Activated naive CD4-positive, alpha-beta T cell treated with anti-CD3 and anti-CD28 coated beads, Interleukin-2, amount 10 ng/mL, durations not matched to agents 7 days and 5 days (primary cell): ENCODE data around the gene SPTLC1.

Source experiments
- CTCF ChIA-PET: fragments of 350-600 bp; sonication (Branson Sonifier 250); formaldehyde crosslinking; loops from one replicate; lab custom pipeline; 2021; ENCODE audit warnings: antibody characterized with exemption; lab: Charles Lee
- DNase-seq: peaks from one replicate; pipeline ENCODE4 v3.0.0-alpha.2; 2020
- H3K27ac Mint-ChIP-seq: one replicate; pipeline ENCODE4 v1.8.0; 2021; ENCODE audit warnings: mild to moderate bottlenecking, moderate library complexity, mixed read lengths
- H3K27me3 Mint-ChIP-seq: one replicate; pipeline ENCODE4 v1.8.0; 2021; ENCODE audit warnings: mild to moderate bottlenecking, mixed read lengths
- H3K36me3 Mint-ChIP-seq: one replicate; pipeline ENCODE4 v1.8.0; 2021; ENCODE audit warnings: mixed read lengths
- H3K4me1 Mint-ChIP-seq: one replicate; pipeline ENCODE4 v1.8.0; 2021; ENCODE audit warnings: mixed read lengths
- H3K4me3 Mint-ChIP-seq: one replicate; pipeline ENCODE4 v1.8.0; 2021; ENCODE audit warnings: mild to moderate bottlenecking, moderate library complexity, mixed read lengths
- H3K9me3 Mint-ChIP-seq: one replicate; pipeline ENCODE4 v1.8.0; 2021; ENCODE audit warnings: mixed read lengths

Gene SPTLC1

DNA sequence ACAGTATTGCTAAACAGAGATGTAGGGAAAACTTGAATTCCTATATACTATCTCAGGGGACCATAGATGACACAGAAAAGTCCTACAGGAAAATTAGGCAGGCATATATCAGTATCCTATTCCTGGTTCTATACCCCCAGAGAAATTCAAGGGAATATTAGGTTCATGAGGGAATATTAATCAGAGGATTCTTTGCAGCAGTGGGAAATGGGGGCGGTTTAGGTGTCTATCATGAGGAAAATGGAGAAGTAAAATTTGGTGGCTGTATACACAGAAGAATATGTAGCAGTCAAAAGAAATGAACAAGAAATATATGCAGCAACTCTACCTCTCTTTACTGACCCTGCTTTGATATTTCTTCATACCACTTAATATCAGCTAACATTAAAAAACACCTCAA, 20.0 kb downstream of the SPTLC1 start:
- Mint-ChIP-seq H3K4me3 (no peak overlapping the region), H3K9me3 (peaks cover 3% of the 10 kb centered on the region), H3K27ac (peak overlapping the region; percentile 76), H3K36me3 (peaks cover 32% of the 10 kb centered on the region), H3K27me3 (no peaks in the 10 kb centered on the region), H3K4me1 (peaks cover 35% of the 10 kb centered on the region)
- CTCF ChIA-PET = no interaction called here
- DNase-seq = no peak

DNA sequence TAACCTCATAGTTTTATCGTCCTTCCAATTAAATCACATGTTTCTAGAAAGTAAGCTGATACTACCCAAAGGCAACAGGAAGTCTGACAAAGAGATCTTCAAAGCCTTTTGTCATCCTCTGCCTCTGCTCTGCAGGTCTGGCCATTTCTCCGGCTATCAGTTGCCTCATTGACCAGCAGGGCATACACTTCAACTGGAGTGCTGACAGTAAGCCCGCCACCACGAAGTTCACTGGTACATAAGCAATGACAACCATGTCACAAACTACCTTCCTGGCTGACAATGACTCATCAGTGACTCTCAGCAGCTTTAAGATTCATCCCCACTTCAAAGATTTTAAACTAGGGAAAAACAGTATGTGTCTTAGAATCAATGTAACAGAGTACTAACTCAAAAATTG, 20.6 kb downstream of the SPTLC1 start:
- peaks cover 35% of the 10 kb centered on the region for H3K4me1 Mint-ChIP-seq
- H3K27ac Mint-ChIP-seq = peak overlapping the region; percentile 76
- CTCF ChIA-PET = no interaction called here
- no peak overlapping the region for H3K4me3 Mint-ChIP-seq
- peaks cover 3% of the 10 kb centered on the region for H3K9me3 Mint-ChIP-seq
- H3K27me3 Mint-ChIP-seq = no peaks in the 10 kb centered on the region
- H3K36me3 Mint-ChIP-seq = peaks cover 33% of the 10 kb centered on the region
- peak; percentile 27 for DNase-seq

DNA sequence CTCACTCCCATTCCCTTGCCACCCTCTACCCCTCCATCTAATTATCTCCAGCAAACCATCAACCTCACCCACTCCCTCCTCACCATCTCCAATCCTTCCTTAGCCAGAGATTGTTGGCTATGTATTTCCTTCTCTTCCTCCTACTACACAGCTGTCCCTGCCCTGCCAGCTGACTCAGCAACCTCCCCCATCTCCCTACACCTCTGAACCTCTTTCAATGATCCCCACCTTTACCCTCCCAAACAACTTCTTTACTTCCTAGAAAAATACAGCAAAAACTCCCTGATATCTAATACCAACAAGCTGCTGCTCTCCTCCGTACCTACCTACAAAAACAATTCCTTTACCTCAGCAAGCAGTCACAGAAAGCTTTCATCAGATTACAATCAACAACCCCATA, 37.3 kb downstream of the SPTLC1 start:
- no peak overlapping the region for H3K4me3 Mint-ChIP-seq
- H3K9me3 Mint-ChIP-seq = no peaks in the 10 kb centered on the region
- CTCF ChIA-PET = no interaction called here
- no peak overlapping the region for H3K27ac Mint-ChIP-seq
- DNase-seq = no peak
- H3K27me3 Mint-ChIP-seq = no peaks in the 10 kb centered on the region
- peaks cover 22% of the 10 kb centered on the region for H3K36me3 Mint-ChIP-seq
- no peaks in the 10 kb centered on the region for H3K4me1 Mint-ChIP-seq

DNA sequence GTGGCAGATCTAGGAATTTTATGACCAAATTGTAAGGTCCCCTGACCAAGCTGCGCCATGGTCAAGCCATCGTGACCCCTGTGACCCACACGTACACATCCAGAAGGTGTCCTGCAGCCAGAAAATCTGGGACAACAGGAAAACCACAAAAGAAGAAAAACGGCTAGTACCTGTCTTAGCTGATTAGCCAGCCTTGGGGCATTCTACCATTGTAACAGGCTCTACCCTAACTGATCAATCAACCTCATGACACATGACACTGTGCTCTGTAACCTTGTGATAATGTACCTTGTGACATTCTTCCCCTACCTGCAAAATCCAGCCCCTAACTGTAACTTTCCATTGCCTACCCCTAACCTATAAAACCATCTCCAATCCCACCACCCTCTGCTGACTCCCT, 43.6 kb downstream of the SPTLC1 start:
- H3K4me3 Mint-ChIP-seq = no peak overlapping the region
- H3K27ac Mint-ChIP-seq = no peak overlapping the region
- no peak for DNase-seq
- H3K36me3 Mint-ChIP-seq = peaks cover 36% of the 10 kb centered on the region
- no peaks in the 10 kb centered on the region for H3K27me3 Mint-ChIP-seq
- no peaks in the 10 kb centered on the region for H3K4me1 Mint-ChIP-seq
- H3K9me3 Mint-ChIP-seq = no peaks in the 10 kb centered on the region
- CTCF ChIA-PET = no interaction called here

DNA sequence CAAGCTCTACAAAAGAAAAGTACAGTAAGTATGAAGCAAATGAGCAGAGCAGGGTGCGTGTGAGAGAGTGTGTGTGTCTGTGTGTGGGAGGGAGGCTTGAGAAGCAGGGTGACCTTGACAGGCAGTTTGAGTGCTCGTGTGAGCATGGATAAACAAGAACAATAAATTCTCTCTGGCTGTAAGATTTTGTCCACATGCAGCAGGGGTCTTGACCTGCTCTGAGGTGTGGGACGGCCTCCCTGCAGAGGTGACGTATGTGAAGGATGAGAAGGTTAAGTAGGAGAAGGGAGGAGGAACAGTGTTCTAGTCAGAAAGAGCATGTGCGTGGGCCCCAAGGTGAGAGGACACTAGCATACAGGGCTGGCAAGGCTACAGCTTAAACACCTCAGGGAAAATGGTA, 49.0 kb downstream of the SPTLC1 start:
- CTCF ChIA-PET = no interaction called here
- Mint-ChIP-seq H3K9me3 (peaks cover 20% of the 10 kb centered on the region), H3K4me3 (no peak overlapping the region), H3K27ac (no peak overlapping the region), H3K4me1 (no peaks in the 10 kb centered on the region), H3K36me3 (peaks cover 54% of the 10 kb centered on the region), H3K27me3 (no peaks in the 10 kb centered on the region)
- DNase-seq = no peak

DNA sequence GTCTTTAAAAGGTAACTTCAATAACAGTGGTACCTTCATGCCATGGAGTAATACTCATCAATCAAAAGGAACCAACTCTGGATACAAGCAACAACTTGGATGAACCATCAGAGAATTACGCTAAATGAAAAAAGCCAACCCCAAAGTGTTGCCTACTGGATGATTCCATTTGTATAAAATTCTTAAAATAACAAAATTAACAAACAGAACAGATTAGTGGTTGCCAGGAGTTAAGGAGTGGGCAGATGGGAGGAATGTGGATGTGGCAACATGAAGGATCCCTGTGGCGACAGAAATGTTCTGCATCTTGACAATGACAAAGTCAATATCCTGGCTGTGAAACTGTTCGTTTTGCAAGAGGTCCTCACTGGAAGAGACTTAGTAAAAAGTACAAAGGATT, 50.5 kb downstream of the SPTLC1 start:
- Mint-ChIP-seq H3K4me1 (no peaks in the 10 kb centered on the region), H3K36me3 (peaks cover 64% of the 10 kb centered on the region), H3K27ac (no peak overlapping the region), H3K27me3 (no peaks in the 10 kb centered on the region), H3K9me3 (peaks cover 29% of the 10 kb centered on the region), H3K4me3 (no peak overlapping the region)
- no peak for DNase-seq
- CTCF ChIA-PET = no interaction called here

DNA sequence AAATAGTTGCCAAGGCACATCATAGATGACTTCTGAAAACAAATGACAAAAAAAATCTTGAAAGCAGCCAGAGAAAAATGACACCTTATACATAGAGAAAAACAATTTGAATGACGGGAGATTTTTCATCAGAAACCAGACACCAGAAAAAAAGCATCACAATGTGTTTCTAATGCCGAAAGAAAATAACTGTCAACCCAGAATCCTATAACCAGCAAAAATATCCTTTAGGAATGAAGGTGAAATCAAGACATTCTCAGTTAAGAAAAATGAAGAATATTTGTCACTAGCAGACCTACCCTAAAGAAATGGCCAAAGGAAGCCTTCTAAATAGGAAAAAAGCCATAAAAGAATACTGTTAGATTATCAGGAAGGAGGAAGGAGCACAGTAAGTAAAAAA, 54.0 kb downstream of the SPTLC1 start:
- CTCF ChIA-PET = no interaction called here
- H3K36me3 Mint-ChIP-seq = peaks cover 72% of the 10 kb centered on the region
- no peak overlapping the region for H3K4me3 Mint-ChIP-seq
- DNase-seq = no peak
- no peak overlapping the region for H3K27ac Mint-ChIP-seq
- peaks cover 29% of the 10 kb centered on the region for H3K9me3 Mint-ChIP-seq
- H3K4me1 Mint-ChIP-seq = peaks cover 16% of the 10 kb centered on the region
- no peaks in the 10 kb centered on the region for H3K27me3 Mint-ChIP-seq

DNA sequence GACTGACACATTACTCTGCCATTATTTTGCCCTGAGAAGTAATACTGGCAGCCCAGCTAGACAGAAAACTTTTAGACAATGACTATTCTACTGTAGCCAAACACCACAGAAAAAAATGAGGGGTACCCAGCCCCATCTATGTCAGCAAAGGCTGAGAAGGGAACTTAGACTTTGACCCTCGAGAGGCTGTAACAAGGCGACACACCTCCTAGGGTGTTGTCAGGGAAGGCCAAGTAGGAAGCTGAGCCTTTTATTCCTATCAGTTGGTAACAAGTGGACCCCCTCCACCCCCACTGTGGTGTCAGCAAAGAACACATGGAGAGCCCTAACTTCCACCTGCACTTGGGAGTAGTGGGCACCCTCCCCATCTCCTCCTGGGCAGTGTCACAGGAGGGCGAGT, 55.6 kb downstream of the SPTLC1 start:
- H3K4me3 Mint-ChIP-seq = no peak overlapping the region

DNA sequence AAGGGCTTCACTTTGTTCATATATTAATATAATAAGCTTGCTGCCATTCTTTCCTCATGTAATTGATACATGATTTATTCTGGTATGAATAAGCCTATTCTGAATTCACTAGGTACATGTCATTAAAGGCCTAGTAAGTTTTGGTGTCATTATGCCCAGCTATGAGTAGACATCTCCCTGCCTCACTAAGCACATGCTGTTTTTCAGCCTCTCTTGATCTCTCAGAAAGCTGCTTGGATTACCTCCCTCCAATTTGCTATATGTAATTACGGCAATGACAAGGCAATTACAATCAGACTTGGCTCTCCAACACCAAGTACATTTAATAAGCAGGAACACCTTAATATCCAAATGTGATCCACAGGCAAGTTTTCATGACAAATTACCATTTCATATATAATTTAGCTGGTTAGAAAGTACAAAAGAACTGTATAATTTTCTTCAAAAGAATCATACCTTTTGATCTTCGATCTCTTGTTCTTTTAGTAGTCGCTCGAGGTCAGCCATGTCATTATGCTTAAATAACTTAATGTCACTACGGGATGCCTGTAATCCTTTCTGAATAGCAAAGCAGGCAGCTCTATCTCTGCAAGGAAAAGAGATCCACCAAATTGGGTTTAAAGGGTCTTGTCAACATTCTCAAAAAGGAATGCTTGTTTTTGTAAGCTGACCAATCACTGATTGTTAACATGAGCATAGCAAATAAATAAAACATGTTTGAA, 56.3 kb downstream of the SPTLC1 start:
- Mint-ChIP-seq H3K36me3 (peaks cover 75% of the 10 kb centered on the region), H3K9me3 (peaks cover 29% of the 10 kb centered on the region), H3K4me1 (peaks cover 16% of the 10 kb centered on the region), H3K27me3 (no peaks in the 10 kb centered on the region), H3K27ac (no peak overlapping the region), H3K4me3 (no peak overlapping the region)
- no peak for DNase-seq
- CTCF ChIA-PET = no interaction called here

More for the DNA sequence above, 55.6 kb downstream of the SPTLC1 start:
- Mint-ChIP-seq H3K27ac (no peak overlapping the region), H3K36me3 (peaks cover 72% of the 10 kb centered on the region), H3K4me1 (peaks cover 16% of the 10 kb centered on the region), H3K9me3 (peaks cover 29% of the 10 kb centered on the region), H3K27me3 (no peaks in the 10 kb centered on the region)
- no peak for DNase-seq
- CTCF ChIA-PET = no interaction called here

DNA sequence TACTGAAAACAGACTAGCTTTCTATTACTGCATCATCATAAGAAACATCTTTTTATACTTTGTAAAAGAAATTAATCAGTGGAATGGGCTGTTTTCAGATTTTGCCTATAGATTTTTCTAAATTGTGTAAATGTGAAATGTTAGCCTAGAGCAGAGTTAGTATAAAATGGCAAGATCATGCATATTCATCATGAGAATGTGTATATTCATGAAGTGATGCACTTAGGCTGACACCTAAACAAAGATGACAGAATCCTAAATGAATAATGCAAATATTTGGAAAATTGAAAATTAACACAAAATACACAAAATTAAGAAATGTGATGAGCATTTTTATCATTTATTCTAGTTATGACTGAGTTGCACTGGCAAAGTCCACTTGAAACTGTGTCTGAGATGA, 57.2 kb downstream of the SPTLC1 start:
- no peak overlapping the region for H3K27ac Mint-ChIP-seq
- H3K4me1 Mint-ChIP-seq = peaks cover 16% of the 10 kb centered on the region
- no peak for DNase-seq
- CTCF ChIA-PET = no interaction called here
- peaks cover 76% of the 10 kb centered on the region for H3K36me3 Mint-ChIP-seq
- no peak overlapping the region for H3K4me3 Mint-ChIP-seq
- peaks cover 23% of the 10 kb centered on the region for H3K9me3 Mint-ChIP-seq
- H3K27me3 Mint-ChIP-seq = no peaks in the 10 kb centered on the region

DNA sequence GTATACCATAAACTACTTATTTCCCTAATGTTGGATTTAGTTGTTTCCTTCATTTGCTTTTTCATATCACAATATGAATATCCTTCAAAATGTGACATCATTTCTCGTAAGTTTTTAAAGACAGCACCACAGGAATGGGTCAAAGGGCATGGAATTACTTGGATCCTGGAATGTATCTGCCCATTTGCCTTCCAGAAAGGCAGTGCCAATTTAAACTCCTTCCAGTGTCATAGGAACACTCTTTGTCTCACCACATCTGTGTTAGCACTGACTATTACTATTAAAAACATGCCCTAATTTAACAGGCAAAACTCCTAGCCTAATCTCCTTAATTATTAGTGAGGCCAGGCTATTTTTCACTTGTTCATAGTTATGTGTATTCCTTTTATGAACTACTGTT, 58.0 kb downstream of the SPTLC1 start:
- no peaks in the 10 kb centered on the region for H3K27me3 Mint-ChIP-seq

DNA sequence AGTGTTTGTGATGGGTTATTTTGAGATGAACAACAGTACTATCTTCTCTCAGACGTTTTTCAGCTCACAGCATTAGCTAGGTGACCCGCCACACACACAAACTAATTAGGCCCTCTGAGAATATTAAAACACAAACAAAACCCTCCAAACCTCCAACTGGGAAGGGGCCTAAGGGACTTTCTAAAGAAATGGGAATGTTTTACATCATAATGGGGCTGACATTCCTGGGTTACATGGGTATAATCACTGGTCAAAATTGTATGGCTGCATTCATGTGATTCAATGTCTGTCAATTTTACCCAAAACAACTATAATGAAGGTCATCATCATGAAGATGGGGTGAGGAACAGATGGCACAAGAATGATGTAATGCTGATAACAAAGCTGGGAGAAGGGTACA, 59.6 kb downstream of the SPTLC1 start:
- peaks cover 4% of the 10 kb centered on the region for H3K9me3 Mint-ChIP-seq
- peak overlapping the region; percentile 42 for H3K27ac Mint-ChIP-seq
- CTCF ChIA-PET = interaction anchor here (1.5 kb wide), 1 partner anchor 297 kb away, joined by 3 read pairs; no protein-coding TSS in a partner anchor
- peaks cover 16% of the 10 kb centered on the region for H3K4me1 Mint-ChIP-seq
- no peak for DNase-seq
- no peak overlapping the region for H3K4me3 Mint-ChIP-seq
- H3K36me3 Mint-ChIP-seq = peaks cover 68% of the 10 kb centered on the region
- H3K27me3 Mint-ChIP-seq = no peaks in the 10 kb centered on the region

More for the DNA sequence above, 58.0 kb downstream of the SPTLC1 start:
- no peak for DNase-seq
- Mint-ChIP-seq H3K9me3 (peaks cover 16% of the 10 kb centered on the region), H3K27ac (no peak overlapping the region), H3K4me3 (no peak overlapping the region), H3K4me1 (peaks cover 16% of the 10 kb centered on the region), H3K36me3 (peaks cover 73% of the 10 kb centered on the region)
- CTCF ChIA-PET = no interaction called here

DNA sequence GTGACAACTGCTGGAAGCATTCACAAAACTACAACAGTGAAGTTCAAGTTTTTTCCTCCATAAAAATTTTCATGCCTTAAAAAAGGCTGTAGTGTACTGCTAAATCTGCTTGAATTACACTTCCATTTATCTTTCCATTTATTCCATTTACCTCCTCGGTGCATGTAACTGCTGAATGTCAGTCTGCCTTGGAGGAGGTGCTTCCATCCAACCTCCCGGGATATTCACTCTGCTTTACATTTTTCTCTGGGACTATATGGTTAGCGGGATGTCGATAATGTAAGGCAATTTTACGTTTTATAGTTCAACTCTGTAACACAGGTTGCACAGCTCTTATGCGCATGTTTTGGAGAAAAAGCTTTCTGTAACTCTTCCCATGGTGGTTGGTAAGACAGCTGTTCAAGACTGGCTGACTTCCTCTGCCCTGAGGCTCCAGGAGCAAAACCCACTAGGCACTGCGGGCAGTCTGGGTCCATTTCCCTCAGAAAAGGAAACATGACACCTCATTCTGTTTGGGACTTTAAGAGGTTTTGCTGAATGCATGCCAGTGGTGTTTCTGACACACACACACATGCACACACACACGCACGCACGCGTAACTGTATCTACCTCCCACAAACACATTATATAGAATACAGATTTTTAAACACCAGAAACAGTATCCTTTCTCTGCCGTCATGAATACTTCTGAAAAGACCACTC, 66.1 kb downstream of the SPTLC1 start:
- H3K9me3 Mint-ChIP-seq = no peaks in the 10 kb centered on the region
- CTCF ChIA-PET = no interaction called here
- H3K36me3 Mint-ChIP-seq = peaks cover 66% of the 10 kb centered on the region
- H3K27me3 Mint-ChIP-seq = no peaks in the 10 kb centered on the region
- DNase-seq = no peak
- no peaks in the 10 kb centered on the region for H3K4me1 Mint-ChIP-seq
- H3K27ac Mint-ChIP-seq = no peak overlapping the region
- no peak overlapping the region for H3K4me3 Mint-ChIP-seq

DNA sequence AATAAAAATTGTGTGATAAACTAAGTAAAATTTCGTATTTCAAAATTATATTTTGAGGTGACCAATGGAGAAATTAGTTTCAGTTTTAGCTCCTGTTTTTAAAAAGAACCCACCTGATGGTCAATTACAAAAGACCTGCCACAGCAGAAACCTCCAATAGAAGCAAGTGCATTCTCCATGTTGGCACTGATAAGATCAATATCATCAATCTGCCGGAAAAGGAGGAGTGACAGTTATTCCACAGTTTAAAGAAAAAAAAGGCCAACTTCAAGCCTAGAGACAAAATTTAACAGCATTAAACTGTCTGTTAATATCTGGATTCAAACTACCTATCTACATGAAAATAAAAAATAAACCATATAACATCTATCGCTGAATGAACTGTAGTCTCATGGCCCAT, 67.7 kb downstream of the SPTLC1 start:
- Mint-ChIP-seq H3K27me3 (no peaks in the 10 kb centered on the region), H3K4me3 (no peak overlapping the region), H3K4me1 (no peaks in the 10 kb centered on the region), H3K9me3 (peaks cover 8% of the 10 kb centered on the region), H3K27ac (no peak overlapping the region), H3K36me3 (peaks cover 70% of the 10 kb centered on the region)
- CTCF ChIA-PET = no interaction called here
- DNase-seq = no peak

DNA sequence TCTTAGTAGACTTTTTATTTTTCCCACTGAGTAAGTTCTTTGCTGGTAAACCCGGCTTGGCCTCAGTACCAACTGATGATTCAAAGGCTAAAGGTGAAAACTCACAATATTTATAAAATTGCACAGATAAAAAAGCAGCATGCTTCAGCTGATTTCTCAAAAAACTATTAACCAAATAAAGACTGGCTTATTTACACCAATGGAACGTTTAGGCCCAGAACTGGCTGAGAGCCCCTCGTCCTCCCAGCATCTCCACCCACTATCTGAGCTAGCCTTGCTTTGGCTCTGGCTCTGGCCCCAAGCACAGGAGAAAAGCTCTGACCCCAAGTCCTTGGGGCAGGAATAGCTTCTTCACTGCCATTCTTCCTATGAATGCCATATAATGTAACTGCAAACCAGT, 68.5 kb downstream of the SPTLC1 start:
- no peaks in the 10 kb centered on the region for H3K4me1 Mint-ChIP-seq

More for the DNA sequence above, 68.5 kb downstream of the SPTLC1 start:
- Mint-ChIP-seq H3K4me3 (no peak overlapping the region), H3K9me3 (peaks cover 16% of the 10 kb centered on the region), H3K27ac (no peak overlapping the region), H3K27me3 (no peaks in the 10 kb centered on the region), H3K36me3 (peaks cover 75% of the 10 kb centered on the region)
- no peak for DNase-seq
- CTCF ChIA-PET = no interaction called here
